Retinal pigment epithelial cell (primary cell): ENCODE data around the gene SBK2.
A peak's percentile ranks its signal among the peaks of the same experiment; 100 is the strongest.
"Not testable (repeated sequence)": the region's sequence is repeated elsewhere in the genome, so short reads cannot be mapped to it uniquely, and the experiment has no call there.

ENCODE experiments used
- DNase-seq: peaks from one replicate; pipeline ENCODE4 v3.0.0-alpha.2; 2010; ENCODE audit warnings: low read depth
- H3K4me3 ChIP-seq: 2 replicates; pipeline ENCODE4 v1.5.1; 2011; ENCODE audit warnings: mild to moderate bottlenecking, low read length, control low read depth, moderate library complexity
- CTCF ChIP-seq: conservative IDR thresholded peaks from 2 replicates; pipeline ENCODE4 v1.5.1; 2011; ENCODE audit warnings: low read depth, low read length, control low read depth, inconsistent platforms

Gene SBK2

GRCh38 chr19:55536951-55537740 lies at the start of gene SBK2:
Gene SBK2, minus strand, starts transcription at chr19:55537133. Its CDS starts 839 bp downstream, at chr19:55536294.
- TF ChIP-seq CTCF: peak; percentile 37
- DNase-seq: no peak
- H3K4me3 ChIP-seq: no peak within 1 kb of the TSS

GRCh38 chr19:55585658-55586339 lies 48.9 kb upstream of the SBK2 start:
- peak; percentile 90 for DNase-seq
- no peak for TF ChIP-seq CTCF
- peak overlapping the region; percentile 30 for H3K4me3 ChIP-seq

GRCh38 chr19:55584871-55585270 lies 47.9 kb upstream of the SBK2 start:
- no peak for TF ChIP-seq CTCF
- H3K4me3 ChIP-seq: no peak overlapping the region
- DNase-seq: no peak

- not testable (repeated sequence) for DNase-seq
Measured at GRCh38 chr19:55583897-55584296, 47.0 kb upstream of the SBK2 start.

GRCh38 chr19:55582284-55582683 lies 45.4 kb upstream of the SBK2 start:
- not testable (repeated sequence) for DNase-seq, H3K4me3 ChIP-seq

More at GRCh38 chr19:55583897-55584296, 47.0 kb upstream of the SBK2 start:
- H3K4me3 ChIP-seq: not testable (repeated sequence)

GRCh38 chr19:55581823-55582223 lies 44.9 kb upstream of the SBK2 start:
- no peak for DNase-seq
- TF ChIP-seq CTCF: no peak
- no peak overlapping the region for H3K4me3 ChIP-seq

- no peak for DNase-seq
- no peak for TF ChIP-seq CTCF
- peak overlapping the region; percentile 89 for H3K4me3 ChIP-seq
Measured at GRCh38 chr19:55581145-55581822, 44.4 kb upstream of the SBK2 start.

- peak; percentile 61 for DNase-seq
- no peak for TF ChIP-seq CTCF
- peak within 1 kb of the TSS; percentile 89 for H3K4me3 ChIP-seq
Measured at GRCh38 chr19:55580628-55581144, 43.8 kb upstream of the SBK2 start, which contains the start of gene ZNF579. Gene ZNF579, minus strand, starts transcription at chr19:55580848. Its CDS starts 1,209 bp downstream, at chr19:55579639.
